Fibroblast of pulmonary artery (primary cell): ENCODE data around the gene CRB3.
"Not testable (repeated sequence)": the region's sequence is repeated elsewhere in the genome, so short reads cannot be mapped to it uniquely, and the experiment has no call there.

Source experiments
- DNase-seq: peaks from one replicate; pipeline ENCODE4 v3.0.0-alpha.2; 2010; ENCODE audit warnings: low read depth
- H3K4me3 ChIP-seq: replicated peaks from 2 replicates; pipeline ENCODE4 v1.5.1; 2011; ENCODE audit warnings: low read depth, mild to moderate bottlenecking, control low read depth, low read length, moderate library complexity
- CTCF ChIP-seq: IDR thresholded peaks from 2 replicates; pipeline ENCODE4 v1.5.1; 2011; ENCODE audit warnings: mild to moderate bottlenecking, control low read depth, low read length, inconsistent platforms; ENCODE audit errors: missing control alignments

The CRB3 gene

GRCh38 chr19:6427131-6427530 is 36.9 kb upstream of the CRB3 start:
- H3K4me3 ChIP-seq = no peak overlapping the region
- DNase-seq = no peak
- TF ChIP-seq CTCF = no peak

GRCh38 chr19:6428692-6429418 is 35.2 kb upstream of the CRB3 start:
- H3K4me3 ChIP-seq, DNase-seq: not testable (repeated sequence)

GRCh38 chr19:6429419-6430221 is 34.5 kb upstream of the CRB3 start:
- no peak overlapping the region for H3K4me3 ChIP-seq
- DNase-seq = no peak
- TF ChIP-seq CTCF = no peak

- DNase-seq = no peak
- no peak overlapping the region for H3K4me3 ChIP-seq
- TF ChIP-seq CTCF = no peak
Measured at GRCh38 chr19:6431891-6432290, 32.2 kb upstream of the CRB3 start.

DNA sequence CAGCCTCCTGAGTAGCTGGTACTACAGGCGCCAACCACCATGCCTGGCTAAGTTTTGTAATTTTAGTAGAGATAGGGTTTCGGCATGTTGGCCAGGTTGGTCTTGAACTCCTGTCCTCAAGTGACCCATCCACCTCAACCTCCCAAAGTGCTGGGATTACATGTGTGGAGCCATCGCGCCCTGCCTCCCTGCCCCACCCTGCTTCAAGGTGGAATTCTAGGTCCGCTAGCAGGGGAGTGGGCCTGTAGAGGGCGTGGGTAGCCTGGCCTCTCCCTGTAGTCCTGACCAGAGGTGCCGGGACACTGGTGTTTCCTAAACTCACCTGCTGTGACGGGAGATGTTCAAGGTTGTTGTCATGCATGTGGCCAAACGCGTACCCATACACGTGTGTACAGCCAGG is 30.9 kb upstream of the CRB3 start:
- DNase-seq = no peak
- H3K4me3 ChIP-seq = no peak overlapping the region
- TF ChIP-seq CTCF = no peak

- no peak for TF ChIP-seq CTCF
- no peak within 1 kb of the TSS for H3K4me3 ChIP-seq
- DNase-seq = no peak
Measured at GRCh38 chr19:6433663-6434062, 30.4 kb upstream of the CRB3 start, which contains the start of gene SLC25A41. TSS of gene SLC25A41 (minus strand) at chr19:6433763. CDS start at chr19:6433693, 70 bp downstream.

DNA sequence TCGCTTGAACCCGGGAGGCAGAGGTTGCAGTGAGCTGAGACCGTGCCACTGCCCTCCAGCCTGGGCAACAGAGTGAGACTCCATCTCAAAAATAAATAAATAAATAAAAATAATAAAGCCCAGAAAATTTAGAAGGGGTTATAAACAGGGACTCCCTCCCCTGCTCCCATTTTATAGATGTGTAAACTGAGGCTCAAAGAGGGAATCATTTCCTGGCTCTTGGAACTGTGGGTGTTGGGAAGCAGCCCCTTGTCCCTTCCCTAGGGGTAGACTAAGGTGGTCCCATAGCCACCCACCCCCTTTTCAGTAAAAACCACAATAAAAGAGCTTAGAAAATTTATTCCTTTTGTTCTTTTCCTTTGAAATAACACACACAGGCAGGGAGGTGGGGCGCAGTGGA is 24.3 kb upstream of the CRB3 start:
- TF ChIP-seq CTCF = no peak
- no peak for DNase-seq
- no peak overlapping the region for H3K4me3 ChIP-seq
